Choroid plexus epithelial cell (primary cell): ENCODE data around the gene RBM7.

Experiments
- DNase-seq: peaks from one replicate; pipeline ENCODE4 v3.0.0-alpha.2; 2010; ENCODE audit warnings: low read depth
- H3K4me3 ChIP-seq: 2 replicates; pipeline ENCODE4 v1.5.1; 2011; ENCODE audit warnings: low read depth, mild to moderate bottlenecking, control low read depth, low read length, moderate library complexity
- TF ChIP-seq, protein P1 (sequence below): conservative IDR thresholded peaks from 2 replicates; pipeline ENCODE4 v1.5.1; 2011; ENCODE audit warnings: low read depth, mild to moderate bottlenecking, control low read depth, inconsistent platforms, low read length, moderate library complexity

Gene RBM7

DNA sequence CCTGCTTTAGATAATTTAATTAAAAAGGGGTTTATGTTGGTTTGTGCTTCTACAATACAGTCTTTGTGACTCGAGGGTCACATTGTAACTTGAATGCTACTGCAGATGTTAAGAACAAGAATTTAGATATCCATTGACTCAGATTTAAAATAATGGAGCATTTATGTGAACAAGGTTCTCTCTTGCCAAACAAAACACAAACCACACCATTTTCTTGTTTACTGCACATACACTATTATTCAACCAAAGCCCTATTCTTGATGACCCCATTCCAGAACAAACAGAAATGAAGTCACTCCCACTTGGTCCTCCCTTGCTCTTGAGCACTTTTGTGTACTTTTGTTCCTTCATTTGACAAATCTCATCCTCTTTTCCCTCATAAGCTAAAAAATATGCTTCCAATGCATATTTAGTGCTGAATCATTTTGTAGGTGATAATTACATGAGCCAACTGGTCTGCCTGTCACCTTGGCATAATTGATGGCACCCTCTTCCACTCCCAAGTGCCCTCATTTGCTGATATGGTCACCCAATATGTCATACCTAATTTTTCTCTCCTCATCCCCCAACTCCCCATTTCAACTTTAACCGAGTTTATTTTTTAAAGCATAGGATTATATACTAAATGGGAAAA lies 3.0 kb upstream of the RBM7 start:
- TF ChIP-seq, protein P1, sequence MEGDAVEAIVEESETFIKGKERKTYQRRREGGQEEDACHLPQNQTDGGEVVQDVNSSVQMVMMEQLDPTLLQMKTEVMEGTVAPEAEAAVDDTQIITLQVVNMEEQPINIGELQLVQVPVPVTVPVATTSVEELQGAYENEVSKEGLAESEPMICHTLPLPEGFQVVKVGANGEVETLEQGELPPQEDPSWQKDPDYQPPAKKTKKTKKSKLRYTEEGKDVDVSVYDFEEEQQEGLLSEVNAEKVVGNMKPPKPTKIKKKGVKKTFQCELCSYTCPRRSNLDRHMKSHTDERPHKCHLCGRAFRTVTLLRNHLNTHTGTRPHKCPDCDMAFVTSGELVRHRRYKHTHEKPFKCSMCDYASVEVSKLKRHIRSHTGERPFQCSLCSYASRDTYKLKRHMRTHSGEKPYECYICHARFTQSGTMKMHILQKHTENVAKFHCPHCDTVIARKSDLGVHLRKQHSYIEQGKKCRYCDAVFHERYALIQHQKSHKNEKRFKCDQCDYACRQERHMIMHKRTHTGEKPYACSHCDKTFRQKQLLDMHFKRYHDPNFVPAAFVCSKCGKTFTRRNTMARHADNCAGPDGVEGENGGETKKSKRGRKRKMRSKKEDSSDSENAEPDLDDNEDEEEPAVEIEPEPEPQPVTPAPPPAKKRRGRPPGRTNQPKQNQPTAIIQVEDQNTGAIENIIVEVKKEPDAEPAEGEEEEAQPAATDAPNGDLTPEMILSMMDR, result no peak
- DNase-seq, result no peak
- H3K4me3 ChIP-seq, result no peak overlapping the region

DNA sequence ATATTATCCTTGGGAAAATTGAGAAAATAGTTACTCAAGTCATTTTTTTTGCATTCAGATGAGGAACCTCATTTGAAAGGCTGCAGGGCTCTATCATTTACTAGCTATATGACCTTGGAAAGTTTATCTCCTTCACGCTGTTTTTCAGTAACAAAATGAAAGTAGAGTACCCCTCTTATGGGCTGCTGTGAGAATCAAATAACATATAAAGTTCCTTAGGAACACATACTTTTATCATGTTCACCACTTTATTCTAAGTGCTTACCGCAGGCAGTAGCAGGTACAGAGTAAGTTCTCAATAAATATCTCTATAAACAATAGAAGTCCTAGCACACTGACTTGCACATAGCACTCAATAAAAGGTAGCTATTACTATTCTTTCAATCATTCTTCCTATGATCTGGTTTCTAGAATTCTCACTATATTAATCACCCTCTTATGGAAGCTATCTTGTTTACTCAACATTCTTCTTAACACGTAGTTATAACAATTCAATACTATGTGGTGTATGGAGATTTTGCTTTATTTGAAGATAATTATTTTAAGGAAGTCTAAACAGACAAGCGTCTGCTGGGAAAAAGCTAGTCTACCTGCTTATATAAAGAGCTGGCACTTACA lies 2.1 kb upstream of the RBM7 start:
- DNase-seq, result no peak
- TF ChIP-seq, protein P1, result no peak
- no peak overlapping the region for H3K4me3 ChIP-seq

DNA sequence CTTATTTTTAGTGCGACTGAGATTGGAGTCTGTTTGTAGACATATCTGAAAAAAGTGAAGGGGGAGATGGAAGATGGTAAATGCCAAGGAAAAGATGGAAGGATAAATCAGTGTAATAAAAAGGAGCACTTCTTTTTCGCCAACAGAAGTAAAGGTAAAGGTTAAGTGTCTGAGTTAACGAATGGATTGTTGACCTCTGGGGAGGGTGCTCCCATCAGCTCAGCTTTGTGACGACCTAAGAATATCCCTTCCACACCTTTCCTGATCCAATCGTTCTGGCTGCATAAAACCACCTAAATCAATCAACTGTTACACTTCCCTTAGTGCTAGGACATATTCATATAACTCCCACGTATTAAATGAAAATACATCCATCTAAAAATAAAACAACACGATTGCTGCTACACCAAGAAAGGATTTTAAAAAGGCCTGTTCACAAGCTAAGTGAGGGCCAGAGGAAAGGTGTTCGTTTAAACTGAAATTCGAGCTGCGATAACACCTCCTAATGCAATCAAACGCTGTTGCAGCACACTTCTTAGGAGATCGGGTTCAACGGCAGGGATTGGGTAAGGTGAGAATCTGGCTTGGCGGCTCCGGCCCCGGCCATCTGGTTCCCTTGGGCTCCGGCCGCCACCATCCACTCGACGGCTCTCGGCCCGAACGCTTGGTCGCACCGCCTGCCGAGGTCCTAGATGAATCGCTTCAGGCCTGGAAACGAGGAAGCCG lies 813 bp upstream of the RBM7 start:
- peak overlapping the region; percentile 87 for H3K4me3 ChIP-seq
- peak; percentile 74 for DNase-seq
- TF ChIP-seq, protein P1, result no peak

DNA sequence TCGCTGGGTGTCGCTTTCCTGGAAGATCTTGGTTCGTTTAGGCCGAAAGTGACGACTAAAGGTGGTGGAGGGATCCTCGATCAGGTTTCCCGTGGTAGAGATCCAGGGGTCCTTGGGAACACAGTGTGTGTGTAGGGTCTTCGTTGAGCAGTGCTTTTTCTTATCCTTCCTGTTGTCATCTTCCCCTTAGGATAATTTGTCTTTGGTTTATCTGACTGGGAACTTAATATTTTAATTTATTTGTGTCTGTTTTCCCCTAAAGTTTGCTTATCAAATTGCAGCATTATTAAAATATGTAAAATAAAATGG lies 403 bp downstream of the RBM7 start:
- peak overlapping the region; percentile 87 for H3K4me3 ChIP-seq
- TF ChIP-seq, protein P1, result no peak
- no peak for DNase-seq

DNA sequence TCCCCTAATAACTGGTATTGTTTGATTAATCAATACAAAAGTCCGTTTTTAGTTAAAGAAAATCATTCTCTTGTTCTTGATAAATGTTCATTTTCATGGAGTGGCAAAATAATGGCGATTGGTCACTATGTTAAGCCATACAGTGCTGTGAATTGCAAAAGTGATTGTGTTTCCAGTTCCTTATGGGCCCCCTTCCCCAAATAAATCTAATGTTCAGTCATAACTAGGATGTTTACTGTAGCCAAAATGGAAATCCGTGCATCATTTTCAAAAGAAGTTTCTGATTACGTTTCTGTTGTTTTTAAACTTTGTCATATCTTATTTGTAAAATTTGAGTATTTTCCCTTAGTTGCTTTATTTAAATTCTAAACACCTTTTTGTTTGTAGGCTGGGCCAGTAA lies 845 bp downstream of the RBM7 start:
- no peak for DNase-seq
- TF ChIP-seq, protein P1, result no peak
- H3K4me3 ChIP-seq, result peak overlapping the region; percentile 87

DNA sequence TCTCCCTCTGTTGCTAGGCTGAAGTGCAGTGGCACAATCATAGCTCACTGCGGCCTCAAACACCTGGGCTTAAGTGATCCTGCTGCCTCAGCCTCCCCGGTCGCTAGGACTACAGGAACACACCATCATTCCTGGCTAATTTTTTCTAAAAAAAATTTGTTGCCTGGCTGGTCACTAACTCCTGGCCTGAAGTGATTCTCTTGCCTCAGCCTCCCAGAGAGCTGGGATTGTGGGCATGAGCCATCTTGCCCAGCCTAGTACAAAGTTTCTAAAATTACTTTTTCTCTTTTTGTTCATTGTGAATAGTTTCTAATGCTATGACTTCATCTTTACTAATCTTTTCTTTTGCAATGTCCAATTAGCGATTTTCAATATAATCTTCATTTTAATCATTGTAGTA lies 12.5 kb downstream of the RBM7 start:
- no peak overlapping the region for H3K4me3 ChIP-seq
- no peak for DNase-seq
- TF ChIP-seq, protein P1, result no peak
